ENCODE data around the gene TMCO6.
A peak's percentile ranks its signal among the peaks of the same experiment; 100 is the strongest.
"Not testable (repeated sequence)": the region's sequence is repeated elsewhere in the genome, so short reads cannot be mapped to it uniquely, and the experiment has no call there.

Gene TMCO6

DNA sequence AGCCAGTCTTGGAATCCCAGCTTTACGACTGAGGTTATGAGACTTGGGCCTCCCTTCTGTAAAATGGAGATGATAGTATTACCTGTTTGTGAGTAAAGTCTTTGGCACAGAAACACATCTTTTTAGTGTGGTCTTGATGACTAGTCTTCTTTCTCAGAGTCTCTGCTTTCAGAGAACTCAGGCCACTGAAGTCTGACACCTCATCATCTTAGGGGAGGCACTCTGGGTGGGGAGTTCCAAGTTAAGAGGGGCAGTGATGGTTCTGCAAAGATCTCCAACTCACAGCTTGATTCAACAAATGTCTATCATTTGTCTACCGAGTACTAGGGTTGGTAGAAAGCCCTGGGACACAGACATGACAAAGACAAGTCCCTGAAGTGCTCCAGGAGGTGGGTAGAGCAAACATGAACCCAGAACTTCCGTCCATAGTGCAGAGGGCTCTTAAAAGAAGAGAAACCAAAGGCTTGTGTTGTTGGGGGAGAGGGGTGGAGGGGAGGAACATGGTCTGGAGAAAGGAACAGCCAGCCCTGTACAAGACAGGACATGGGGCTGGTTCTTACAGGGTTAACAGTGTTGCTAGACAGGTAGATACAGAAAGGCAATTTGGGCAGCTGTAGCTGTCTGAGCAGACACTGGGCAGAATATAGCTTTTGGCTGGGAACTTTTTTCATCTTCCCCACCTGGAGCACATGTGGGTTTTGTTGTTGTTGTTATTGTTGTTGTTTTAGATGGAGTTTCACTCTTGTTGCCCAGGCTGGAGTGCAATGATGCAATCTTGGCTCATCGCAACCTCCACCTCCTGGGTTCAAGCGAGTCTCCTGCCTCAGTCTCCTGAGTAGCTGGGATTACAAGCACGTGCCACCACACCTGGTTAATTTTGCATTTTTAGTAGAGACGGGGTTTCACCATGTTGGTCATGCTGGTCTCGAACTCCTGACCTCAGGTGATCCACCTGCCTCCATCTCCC is 3.7 kb upstream of the TMCO6 start:
- H3K9me3 ChIP-seq (ENCODE audit: control insufficient read depth, insufficient read depth, low read depth, low read length), result no peaks in the 10 kb centered on the region
- no peaks in the 10 kb centered on the region for H3K4me1 ChIP-seq (ENCODE audit: control insufficient read depth, insufficient read depth, low read length)
- H3K27ac ChIP-seq (ENCODE audit: extremely low read depth, low read depth, low read length), result no peak overlapping the region
- H3K4me3 ChIP-seq (ENCODE audit: low read depth, low read length), result no peak overlapping the region
- peaks cover 0 to under 1% of the 10 kb centered on the region in 2 experiments; a peak in 1 of 3 replicates for H3K36me3 ChIP-seq (ENCODE audit: control insufficient read depth in 2 of 2, insufficient read depth in 1 of 2, low read length in 2 of 2)
- POLR2A ChIA-PET, result interaction anchor here (1.2 to 1.7 kb wide), 3 partner anchors 11 to 78 kb away, joined by 3 to 9 read pairs (median 3); partner anchors contain the start of genes IK, NDUFA2, SRA1 and WDR55
- CTCF ChIA-PET, result interaction anchor here (0.6 to 3.2 kb wide), 22 partner anchors 10 to 277 kb away, joined by 3 to 12 read pairs (median 3); partner anchors contain the start of genes EIF4EBP3, HARS1, HARS2 and IK
- TF ChIP-seq BCL11A (tag by site-specific recombination; IDR thresholded peaks at IDR 0.05; ENCODE audit: low read depth) (no peak), ZNF426 (tag by site-specific recombination; IDR thresholded peaks at IDR 0.05) (no peak)

DNA sequence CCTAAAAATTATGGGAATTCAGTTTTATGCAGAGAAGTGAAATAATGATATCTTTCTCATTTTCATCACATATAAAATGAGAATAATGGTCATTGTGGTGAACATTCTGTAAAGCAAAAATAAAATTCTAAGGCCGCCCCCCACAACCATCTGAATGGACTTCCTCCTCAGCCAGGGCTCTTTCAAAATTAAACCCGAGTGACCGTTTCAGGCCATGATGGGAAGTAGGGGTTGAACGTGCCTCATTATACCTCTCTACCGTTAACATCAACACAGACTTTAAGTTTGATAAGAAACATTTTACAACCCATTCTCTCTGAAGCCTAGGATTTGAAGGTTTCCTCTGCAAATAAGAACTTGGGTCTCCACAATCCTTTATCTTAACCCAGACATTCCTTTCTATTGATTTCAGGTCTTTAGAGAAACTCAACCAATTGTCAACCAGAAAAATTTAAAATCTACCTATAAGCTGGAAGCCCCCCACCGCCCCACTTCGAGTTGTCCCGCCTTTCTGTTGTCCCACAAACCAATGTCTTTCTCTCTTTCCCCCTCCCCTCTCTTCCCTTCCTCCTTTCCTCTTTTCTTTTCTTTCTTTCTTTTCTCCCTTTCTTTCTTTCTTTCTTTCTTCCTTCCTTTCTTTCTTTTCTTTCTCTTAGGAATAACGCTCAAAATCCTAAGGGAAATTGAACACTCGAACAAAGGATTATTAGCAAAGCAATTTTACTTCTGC is 1.7 kb upstream of the TMCO6 start:
- POLR2A ChIA-PET, result no interaction called here
- CTCF ChIA-PET, result interaction anchor here (0.8 to 1.6 kb wide), 4 partner anchors 10 to 872 kb away, joined by 3 to 7 read pairs (median 4); no protein-coding TSS in a partner anchor
- no peaks in the 10 kb centered on the region for H3K4me1 ChIP-seq (ENCODE audit: control insufficient read depth, insufficient read depth, low read length)

DNA sequence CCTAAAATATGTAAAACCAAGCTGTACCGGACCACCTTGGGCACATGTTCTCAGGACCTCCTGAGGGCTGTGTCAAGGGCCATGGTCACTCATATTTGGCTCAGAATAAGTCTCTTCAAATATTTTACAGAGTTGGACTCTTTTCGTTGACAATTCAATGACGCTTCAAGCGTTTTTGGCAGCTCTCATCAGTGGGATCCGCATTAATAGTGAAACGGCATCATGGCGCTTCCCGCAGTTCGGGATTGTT is 428 bp upstream of the TMCO6 start:
- not testable (repeated sequence) for H3K27ac ChIP-seq (ENCODE audit: extremely low read depth, low read depth, low read length); H3K4me3 ChIP-seq (ENCODE audit: low read depth, low read length); H3K4me1 ChIP-seq (ENCODE audit: control insufficient read depth, insufficient read depth, low read length); H3K9me3 ChIP-seq (ENCODE audit: control insufficient read depth, insufficient read depth, low read depth, low read length)
- ChIA-PET POLR2A (interaction anchor here (1.2 to 2.3 kb wide), 3 partner anchors 9 to 82 kb away, joined by 3 to 14 read pairs (median 8); partner anchors contain the start of genes IK, NDUFA2 and SRA1), CTCF (interaction anchor here (0.6 to 1.4 kb wide), 6 partner anchors 9 to 287 kb away, joined by 3 to 4 read pairs (median 3); partner anchors contain the start of genes IK and NDUFA2)
- TF ChIP-seq ZNF19 (tag by site-specific recombination; IDR thresholded peaks at IDR 0.05; ENCODE audit: low read depth) (peak; percentile 70; the same call in 1 of the 2 replicates), ZNF2 (tag by site-specific recombination; IDR thresholded peaks at IDR 0.05) (peak; percentile 88)
- peaks cover 0 to 33% of the 10 kb centered on the region in 2 experiments; a peak in 1 of 3 replicates for H3K36me3 ChIP-seq (ENCODE audit: control insufficient read depth in 2 of 2, insufficient read depth in 1 of 2, low read length in 2 of 2)

More for the DNA sequence above, 1.7 kb upstream of the TMCO6 start:
- Histone ChIP-seq H3K4me3 (ENCODE audit: low read depth, low read length) (no peak overlapping the region), H3K36me3 (ENCODE audit: control insufficient read depth in 2 of 2, insufficient read depth in 1 of 2, low read length in 2 of 2) (peaks cover 0 to 20% of the 10 kb centered on the region in 2 experiments; a peak in 1 of 3 replicates), H3K9me3 (ENCODE audit: control insufficient read depth, insufficient read depth, low read depth, low read length) (no peaks in the 10 kb centered on the region), H3K27ac (ENCODE audit: extremely low read depth, low read depth, low read length) (no peak overlapping the region)
- no peak for TF ChIP-seq ZNF830 (tag by site-specific recombination; IDR thresholded peaks at IDR 0.05; ENCODE audit: low read depth)
- TF ChIP-seq ZNF366 (tag by site-specific recombination; conservative IDR thresholded peaks at IDR 0.05), result peak; percentile 81

DNA sequence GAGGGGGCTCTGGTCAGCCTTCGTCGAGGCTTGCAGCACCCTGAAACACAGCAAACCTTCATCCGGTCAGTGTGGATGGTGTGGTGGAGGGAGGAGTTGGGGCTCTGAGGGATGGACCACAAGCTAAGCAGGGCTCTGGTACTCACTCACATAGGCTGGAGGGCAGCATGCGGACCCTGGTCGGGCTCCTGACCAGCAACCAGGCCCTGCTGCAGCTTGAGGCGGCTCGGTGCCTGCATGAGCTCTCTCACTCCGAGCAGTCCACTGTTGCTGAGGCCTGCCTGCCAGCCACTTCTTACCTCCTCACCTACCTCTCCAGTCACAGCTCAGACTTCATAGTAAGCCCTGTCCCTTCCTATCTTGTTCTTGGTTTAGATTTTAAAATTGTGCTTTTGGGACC is 2.5 kb downstream of the TMCO6 start:
- H3K9me3 ChIP-seq (ENCODE audit: control insufficient read depth, insufficient read depth, low read depth, low read length), result no peaks in the 10 kb centered on the region
- CTCF ChIA-PET, result no interaction called here
- peaks cover 2% of the 10 kb centered on the region; the same call in 1 of the 2 replicates for H3K4me1 ChIP-seq (ENCODE audit: control insufficient read depth, insufficient read depth, low read length)
- H3K36me3 ChIP-seq (ENCODE audit: control insufficient read depth in 2 of 2, insufficient read depth in 1 of 2, low read length in 2 of 2), result peaks cover 7 to 59% of the 10 kb centered on the region in 2 experiments; a peak in 2 of 3 replicates
- H3K27ac ChIP-seq (ENCODE audit: extremely low read depth, low read depth, low read length), result no peak overlapping the region
- TF ChIP-seq SP2 (tag by site-specific recombination; IDR thresholded peaks at IDR 0.05) (no peak), ZNF112 (tag by site-specific recombination; IDR thresholded peaks at IDR 0.05) (no peak), ZNF19 (tag by site-specific recombination; IDR thresholded peaks at IDR 0.05; ENCODE audit: low read depth) (no peak), ZNF654 (tag by site-specific recombination; IDR thresholded peaks at IDR 0.05; ENCODE audit: low read depth) (no peak), ZNF664 (tag by site-specific recombination; IDR thresholded peaks at IDR 0.05) (no peak), OVOL3 (tag by site-specific recombination; IDR thresholded peaks at IDR 0.05) (no peak), KLF16 (tag by site-specific recombination; IDR thresholded peaks at IDR 0.05) (no peak), FEZF1 (tag by site-specific recombination; IDR thresholded peaks at IDR 0.05) (no peak), ZFP37 (tag by site-specific recombination; IDR thresholded peaks at IDR 0.05) (no peak), ZNF140 (tag by site-specific recombination; IDR thresholded peaks at IDR 0.05) (no peak), IKZF3 (tag by site-specific recombination; IDR thresholded peaks at IDR 0.05) (no peak)
- TF ChIP-seq, protein P1, sequence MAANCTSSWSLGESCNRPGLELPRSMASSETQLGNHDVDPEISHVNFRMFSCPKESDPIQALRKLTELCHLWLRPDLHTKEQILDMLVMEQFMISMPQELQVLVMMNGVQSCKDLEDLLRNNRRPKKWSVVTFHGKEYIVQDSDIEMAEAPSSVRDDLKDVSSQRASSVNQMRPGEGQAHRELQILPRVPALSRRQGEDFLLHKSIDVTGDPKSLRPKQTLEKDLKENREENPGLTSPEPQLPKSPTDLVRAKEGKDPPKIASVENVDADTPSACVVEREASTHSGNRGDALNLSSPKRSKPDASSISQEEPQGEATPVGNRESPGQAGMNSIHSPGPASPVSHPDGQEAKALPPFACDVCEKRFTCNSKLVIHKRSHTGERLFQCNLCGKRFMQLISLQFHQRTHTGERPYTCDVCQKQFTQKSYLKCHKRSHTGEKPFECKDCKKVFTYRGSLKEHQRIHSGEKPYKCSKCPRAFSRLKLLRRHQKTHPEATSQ (tag by site-specific recombination; IDR thresholded peaks at IDR 0.05), result no peak
- no peak overlapping the region for H3K4me3 ChIP-seq (ENCODE audit: low read depth, low read length)
- POLR2A ChIA-PET, result interaction anchor here (0.9 to 1.4 kb wide), 2 partner anchors 49 to 58 kb away, joined by 5 read pairs; partner anchors contain the start of genes HARS1, HARS2 and ZMAT2

All from HEK293 (cell line).